Gastroesophageal sphincter (tissue), 3 donors: ENCODE results near the gene ENOX1.

Experiments used
- EP300 ChIP-seq: sonication (generic); formaldehyde crosslinking; IDR thresholded peaks from one replicate; pipeline ENCODE4 v1.6.1; 2017; ENCODE audit warnings: antibody characterized with exemption, mild to moderate bottlenecking
- POLR2A ChIP-seq, 2 donors: fragments of 450-650 bp; IDR thresholded peaks; one replicate each; pipeline ENCODE4 v1.6.1; 2017; ENCODE audit warnings: antibody characterized with exemption in 2 of 2, mild to moderate bottlenecking in 2 of 2, moderate library complexity in 1 of 2
- TF ChIP-seq, protein P1 (sequence below), 4 experiments: fragments of 200-600 bp in 2 of 4; fragments of 450-650 bp in 2 of 4; sonication (generic) in 1 of 4; IDR thresholded peaks; one replicate each; pipeline ENCODE4 v1.5.1; 2017 to 2019; ENCODE audit warnings: antibody characterized with exemption in 4 of 4, mild to moderate bottlenecking in 2 of 4, moderate library complexity in 2 of 4

DNA sequence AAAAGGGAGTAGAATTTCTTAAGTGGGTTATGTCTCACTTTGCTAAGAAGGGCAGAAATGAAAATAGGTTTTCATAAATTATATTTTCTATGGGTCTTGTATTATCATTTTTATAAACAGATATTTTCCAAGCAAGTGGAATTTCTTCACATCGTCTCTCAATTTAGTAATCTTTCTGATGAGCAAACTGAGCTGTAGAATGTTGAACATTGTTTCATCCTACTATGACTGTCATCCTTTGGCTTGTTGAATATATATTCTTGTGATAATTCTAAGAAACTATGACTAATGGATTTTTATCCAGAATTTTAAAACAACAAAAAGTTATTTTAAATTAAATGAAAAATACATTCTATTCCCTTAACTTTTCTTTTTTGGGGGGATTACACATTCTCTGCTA is 313.8 kb downstream of the ENOX1 start:
- TF ChIP-seq EP300 (no peak), POLR2A (IDR thresholded peaks at IDR 0.05) (no peak)
- TF ChIP-seq, protein P1, sequence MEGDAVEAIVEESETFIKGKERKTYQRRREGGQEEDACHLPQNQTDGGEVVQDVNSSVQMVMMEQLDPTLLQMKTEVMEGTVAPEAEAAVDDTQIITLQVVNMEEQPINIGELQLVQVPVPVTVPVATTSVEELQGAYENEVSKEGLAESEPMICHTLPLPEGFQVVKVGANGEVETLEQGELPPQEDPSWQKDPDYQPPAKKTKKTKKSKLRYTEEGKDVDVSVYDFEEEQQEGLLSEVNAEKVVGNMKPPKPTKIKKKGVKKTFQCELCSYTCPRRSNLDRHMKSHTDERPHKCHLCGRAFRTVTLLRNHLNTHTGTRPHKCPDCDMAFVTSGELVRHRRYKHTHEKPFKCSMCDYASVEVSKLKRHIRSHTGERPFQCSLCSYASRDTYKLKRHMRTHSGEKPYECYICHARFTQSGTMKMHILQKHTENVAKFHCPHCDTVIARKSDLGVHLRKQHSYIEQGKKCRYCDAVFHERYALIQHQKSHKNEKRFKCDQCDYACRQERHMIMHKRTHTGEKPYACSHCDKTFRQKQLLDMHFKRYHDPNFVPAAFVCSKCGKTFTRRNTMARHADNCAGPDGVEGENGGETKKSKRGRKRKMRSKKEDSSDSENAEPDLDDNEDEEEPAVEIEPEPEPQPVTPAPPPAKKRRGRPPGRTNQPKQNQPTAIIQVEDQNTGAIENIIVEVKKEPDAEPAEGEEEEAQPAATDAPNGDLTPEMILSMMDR (IDR thresholded peaks at IDR 0.05) = no peak
